GM18867 (cell line): ENCODE measurements around the gene FUNDC1.
A peak's percentile ranks its signal among the peaks of the same experiment; 100 is the strongest.
"Not testable (repeated sequence)": the region's sequence is repeated elsewhere in the genome, so short reads cannot be mapped to it uniquely, and the experiment has no call there.

ENCODE experiments used
- ATAC-seq: cut with Tn5 transposase; IDR thresholded peaks from one replicate; pipeline ENCODE4 v1.9.1; 2021; ENCODE audit warnings: mild to moderate bottlenecking, moderate library complexity; ENCODE audit not compliant: unreplicated experiment

FUNDC1 gene, protein sequence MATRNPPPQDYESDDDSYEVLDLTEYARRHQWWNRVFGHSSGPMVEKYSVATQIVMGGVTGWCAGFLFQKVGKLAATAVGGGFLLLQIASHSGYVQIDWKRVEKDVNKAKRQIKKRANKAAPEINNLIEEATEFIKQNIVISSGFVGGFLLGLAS

DNA sequence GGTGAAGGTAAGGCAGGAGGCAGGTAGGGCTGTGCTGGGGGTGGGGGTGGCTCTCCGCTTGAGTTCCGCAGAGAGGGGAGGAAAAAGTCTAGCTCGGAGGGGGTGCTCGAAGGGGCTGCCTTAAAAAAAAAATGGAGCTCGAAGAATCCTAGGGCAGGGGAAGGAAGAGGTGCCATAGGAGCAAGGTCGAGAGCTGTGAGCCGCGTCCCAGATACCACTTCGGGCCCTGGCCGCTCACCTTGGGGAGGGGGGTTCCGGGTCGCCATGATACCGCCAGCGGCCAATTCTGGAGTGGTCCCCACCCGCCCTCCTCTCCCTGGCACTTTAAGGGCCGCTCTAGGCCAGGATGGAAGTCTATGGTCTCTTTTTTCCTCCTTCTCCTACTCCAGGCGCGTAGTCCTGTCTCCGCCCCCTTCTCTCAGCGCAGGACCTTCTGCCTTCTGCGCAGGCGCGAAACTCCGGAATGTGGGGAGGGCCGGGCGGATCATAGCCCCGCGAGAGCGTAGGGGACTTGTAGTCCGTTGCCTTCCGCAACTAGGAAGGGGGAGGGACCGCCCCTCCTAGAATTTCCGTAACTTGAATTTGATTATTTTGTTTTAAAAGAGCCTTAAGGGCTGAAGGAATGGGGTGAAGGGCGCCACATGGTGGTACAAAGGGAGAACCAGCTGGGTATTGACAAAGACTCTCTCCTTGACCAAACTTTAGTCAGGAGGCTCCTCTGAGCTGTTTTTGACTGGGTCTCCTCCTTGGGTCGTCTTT, at the start of gene FUNDC1:
TSS of gene FUNDC1 (minus strand) at position 293 of the 759 bp plus-strand sequence. CDS start at position 266, 27 bp downstream.
- ATAC-seq, result peak; percentile 99

DNA sequence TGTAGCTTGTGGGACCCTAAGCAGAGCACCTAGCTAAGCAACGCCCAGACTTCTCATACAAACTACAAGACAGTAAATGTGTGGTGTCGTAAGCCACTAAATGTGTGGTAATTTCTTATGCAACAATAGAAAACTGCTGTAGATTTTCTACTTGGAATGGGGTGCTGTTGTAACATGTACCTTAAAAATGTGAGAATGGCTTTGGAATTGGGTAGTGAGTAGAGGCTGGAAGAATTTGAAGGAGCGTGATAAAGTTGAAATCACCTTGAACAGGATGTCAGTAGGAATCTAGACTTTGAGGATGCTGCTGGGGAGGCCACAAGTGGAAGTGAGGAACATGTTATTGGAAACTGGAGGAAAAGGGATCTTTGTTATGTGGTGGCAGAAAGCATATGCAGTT, 43.2 kb upstream of the FUNDC1 start:
- ATAC-seq, result no peak

DNA sequence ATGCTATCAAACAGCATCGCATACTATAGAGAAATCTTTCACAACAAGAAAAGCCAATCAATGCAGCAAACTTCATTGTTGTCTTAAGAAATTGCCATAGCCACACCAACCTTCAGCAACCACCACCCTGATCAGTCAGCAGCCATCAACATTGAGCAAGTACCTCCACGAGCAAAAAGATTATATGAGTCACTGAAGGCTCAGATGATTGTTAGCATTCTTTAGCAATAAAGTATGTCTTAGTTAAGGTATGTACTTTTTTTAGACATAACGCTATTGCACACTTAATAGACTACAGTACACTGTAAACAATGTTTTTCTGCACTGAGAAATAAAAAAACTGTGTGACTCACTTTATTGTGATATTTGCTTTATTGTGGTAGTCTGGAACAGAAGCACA, 37.8 kb upstream of the FUNDC1 start:
- ATAC-seq, result no peak

DNA sequence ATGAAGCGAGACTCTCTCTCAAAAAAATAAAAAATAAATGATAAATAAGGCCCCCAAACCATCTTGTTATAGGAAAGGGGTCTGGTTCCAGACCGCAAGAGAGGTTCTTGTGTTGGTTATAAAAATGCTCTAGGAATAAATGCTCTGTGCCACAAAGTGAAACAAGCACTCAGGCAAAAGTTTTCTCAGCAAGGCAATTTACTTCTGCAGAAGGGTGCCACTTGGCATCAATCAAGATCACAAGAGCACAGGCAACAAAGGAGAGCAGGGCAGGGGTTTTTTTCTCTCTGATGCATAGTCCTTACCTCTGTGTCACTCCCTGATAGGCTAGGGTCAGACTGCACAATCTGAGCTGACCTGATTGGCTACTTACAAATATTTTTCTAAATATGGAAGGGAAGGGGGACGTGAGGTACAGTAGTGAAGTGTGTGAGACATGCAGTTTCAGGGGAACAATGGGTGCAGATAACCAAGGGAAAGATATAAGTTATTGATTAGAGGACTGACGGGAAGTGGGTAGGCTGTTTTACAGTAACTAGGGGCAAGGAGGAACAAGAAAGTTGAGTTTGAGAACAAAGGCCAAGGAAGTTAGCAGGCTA, 29.8 kb upstream of the FUNDC1 start:
- ATAC-seq, result no peak

DNA sequence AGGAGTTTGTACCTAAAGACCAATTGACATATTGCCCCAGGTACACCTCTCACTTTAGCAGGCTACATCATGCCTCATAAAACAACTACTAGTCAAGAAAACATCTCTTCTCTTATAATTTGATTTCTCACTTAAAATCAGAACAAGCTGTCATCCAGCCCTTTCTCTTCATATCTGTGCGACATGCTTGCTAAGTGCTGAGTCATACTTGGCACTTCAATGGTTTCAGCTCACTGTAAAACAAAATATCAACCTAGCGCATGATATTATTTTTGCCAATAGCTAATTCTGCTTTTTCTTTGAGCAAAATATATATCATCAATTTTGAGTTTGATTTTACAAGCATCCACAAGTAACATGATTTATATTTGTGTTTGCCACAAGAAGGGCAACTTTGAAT, 27.9 kb upstream of the FUNDC1 start:
- ATAC-seq, result peak; percentile 66

DNA sequence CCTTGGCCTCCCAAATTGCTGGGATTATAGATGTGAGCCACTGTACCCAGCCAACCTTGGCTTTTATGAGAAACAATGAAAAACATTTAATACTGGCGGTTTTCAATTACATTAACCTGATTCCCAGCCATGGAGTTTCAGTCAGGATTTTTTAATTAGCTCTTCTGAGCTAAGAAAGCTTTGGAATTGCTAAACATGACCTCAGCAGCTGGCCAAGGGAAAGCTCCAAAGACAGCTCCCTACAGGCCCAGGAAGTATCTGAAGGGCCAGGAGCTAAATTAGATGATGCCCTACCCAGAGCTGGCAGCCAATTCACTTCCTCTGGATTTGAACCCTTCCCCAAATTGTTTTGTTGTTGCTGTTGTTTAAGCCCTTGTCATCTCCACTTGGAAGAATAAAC, 26.5 kb upstream of the FUNDC1 start:
- no peak for ATAC-seq

DNA sequence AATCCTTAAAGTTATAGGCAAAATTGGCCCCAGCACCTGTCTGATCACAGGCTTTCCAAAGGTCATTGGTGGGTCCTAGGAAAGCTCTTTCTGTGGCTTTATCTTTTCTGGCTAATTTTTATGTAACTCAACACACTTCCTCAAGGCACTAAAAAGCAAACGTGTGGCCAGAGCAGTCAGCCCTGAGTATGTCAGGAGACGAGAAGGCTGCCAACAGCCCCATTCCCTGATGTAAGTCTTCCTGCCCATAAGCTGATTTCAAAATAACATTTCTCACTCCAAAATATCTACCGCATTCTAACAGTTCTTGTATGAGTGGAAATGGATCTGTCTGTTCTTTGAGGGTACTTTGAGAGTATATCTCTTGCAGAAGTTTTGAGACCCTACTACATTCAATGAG, 25.5 kb upstream of the FUNDC1 start:
- ATAC-seq, result no peak

DNA sequence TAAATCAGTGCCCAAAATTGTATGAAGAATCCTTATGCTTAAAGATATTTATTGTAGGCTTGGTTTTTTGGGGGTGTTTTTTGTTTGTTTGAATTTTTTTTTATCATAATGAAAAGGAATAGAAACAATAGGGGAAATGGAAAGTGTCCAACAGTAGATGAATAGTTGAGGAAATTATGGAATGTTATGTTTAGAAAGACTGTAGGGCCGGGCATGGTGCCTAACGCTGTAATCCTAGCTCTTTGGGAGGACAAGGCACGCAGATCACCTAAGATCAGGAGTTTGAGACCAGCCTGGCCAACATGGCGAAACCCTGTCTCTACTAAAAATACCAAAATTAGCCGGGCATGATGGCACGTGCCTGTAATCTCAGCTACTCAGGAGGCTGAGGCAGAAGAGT, 19.2 kb upstream of the FUNDC1 start:
- not testable (repeated sequence) for ATAC-seq

DNA sequence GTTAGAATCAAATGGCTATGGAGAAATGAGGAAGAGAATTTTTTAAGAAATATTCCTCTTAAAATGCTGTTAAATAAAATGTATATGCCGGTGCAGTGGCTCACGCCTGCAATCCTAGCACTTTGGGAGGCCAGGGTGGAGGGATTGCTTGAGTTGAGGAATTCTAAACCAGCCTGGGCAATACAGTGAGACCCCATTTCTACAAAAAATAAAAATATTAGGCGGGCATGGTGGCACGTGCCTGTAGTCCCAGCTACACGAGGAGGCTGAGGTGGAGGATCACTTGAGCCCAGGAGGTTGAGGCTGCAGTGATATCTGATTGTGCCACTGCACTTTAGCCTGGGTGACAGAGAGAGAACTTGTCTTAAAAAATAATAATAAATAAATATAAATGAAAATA, 7.9 kb upstream of the FUNDC1 start:
- no peak for ATAC-seq

DNA sequence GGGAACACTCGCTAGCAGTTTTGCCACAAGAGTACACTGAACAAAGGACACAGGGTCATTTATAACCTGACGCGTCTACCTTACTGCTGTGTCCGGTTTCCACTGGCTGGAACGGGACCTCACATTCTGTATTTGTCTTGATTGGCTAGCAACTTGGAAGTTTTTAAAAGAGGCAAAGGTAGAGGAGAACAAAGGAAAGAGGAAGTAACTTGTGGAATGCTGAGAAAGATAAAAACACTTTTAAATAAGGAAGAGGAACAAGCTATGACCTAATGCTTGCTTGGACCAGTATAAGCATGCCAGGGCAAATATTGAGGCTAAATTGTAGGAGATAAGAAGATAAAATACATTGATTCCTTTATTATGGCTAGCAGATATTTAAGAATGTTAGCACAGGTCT, 2.8 kb upstream of the FUNDC1 start:
- not testable (repeated sequence) for ATAC-seq

DNA sequence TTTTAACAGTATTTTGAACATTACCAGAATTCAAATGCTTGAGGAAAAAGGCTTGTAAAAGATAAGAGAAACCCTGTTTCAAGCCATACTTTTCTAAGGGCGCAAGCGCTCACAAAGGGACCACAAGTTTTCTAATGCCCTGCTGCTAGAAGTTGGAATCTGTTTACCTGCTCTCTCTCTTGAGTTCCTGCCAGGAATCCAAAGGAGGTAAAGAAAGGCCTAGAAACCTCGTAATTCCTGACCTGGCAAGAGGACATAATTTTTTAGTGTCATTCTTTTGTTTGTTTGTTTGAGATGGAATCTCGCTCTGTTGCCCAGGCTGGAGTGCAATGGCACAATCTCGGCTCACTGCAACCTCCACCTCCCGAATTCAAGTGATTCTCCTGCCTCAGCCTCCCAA, 1.4 kb upstream of the FUNDC1 start:
- no peak for ATAC-seq

DNA sequence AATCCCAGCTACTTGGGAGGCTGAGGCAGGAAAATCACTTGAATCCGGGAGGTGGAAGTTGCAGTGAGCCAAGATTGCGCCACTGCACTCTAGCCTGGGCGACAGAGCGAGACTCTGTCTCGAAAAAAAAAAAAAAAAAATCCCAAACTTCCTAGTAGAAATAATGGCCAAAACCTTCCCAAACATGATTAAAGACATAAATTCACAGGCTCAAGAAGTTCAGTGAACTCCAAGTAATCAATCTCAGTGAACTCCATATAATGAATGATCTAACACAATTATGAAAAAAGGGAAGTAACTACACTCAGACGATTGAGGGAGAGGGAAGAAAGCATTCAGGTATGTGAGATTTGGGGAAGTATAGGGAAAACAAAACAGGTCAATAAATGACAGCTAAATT, 6.5 kb downstream of the FUNDC1 start:
- ATAC-seq, result no peak

DNA sequence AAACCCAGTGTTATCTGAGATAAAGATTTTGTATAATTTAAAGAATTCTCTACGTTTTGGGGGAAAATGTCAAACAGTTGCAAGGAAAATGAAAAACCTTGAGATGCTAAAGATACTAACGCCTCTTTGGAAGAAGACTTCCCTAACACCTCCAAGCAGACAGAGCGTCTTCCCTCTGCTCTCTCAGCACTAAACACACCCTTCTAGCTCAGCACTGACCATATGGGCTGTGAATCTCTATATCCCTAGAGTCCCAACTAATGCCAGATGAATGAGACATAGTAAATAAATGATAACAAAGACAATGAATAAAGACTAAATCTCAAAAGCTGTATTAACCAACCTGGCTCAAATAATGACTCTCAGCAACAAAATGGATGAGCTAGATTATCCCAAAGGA, 13.3 kb downstream of the FUNDC1 start:
- no peak for ATAC-seq

DNA sequence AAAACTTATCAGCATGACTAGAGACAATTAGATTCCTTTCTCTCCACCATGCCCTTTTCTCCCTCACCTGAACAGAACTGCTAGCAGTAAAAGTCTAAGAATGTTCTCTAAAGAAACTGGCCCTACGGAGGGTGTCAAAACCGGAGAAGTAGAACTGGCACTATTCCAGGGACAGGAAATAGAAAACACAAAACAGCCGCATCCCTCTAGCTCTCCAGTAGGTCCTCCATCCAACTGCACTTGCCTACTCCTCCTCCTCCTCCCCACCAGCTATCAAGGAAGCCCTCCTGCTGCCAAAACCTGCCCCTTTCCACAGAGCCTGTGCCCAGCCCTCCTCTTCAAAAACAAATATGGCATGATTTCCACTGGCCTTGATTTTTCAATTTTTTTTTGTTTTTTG, 28.4 kb downstream of the FUNDC1 start:
- no peak for ATAC-seq

DNA sequence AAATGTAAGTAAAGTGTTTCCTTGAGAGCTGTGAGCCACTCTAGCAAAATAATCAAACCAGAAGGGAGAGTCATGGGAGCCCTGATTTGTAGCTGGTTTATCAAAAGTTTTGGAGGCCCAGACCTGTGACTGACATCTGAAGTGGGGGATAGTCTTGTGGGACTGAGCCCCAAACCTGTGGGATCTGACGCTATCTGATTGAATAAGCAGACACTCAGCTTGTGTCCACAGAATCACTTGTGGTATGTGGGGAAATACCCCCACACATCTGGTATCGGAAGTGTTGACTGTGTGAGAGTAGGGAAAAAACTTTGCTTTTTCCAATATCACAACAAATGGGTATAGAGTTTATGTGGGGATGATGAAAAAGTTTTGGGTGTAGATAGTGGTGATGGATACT, 35.4 kb downstream of the FUNDC1 start:
- no peak for ATAC-seq

DNA sequence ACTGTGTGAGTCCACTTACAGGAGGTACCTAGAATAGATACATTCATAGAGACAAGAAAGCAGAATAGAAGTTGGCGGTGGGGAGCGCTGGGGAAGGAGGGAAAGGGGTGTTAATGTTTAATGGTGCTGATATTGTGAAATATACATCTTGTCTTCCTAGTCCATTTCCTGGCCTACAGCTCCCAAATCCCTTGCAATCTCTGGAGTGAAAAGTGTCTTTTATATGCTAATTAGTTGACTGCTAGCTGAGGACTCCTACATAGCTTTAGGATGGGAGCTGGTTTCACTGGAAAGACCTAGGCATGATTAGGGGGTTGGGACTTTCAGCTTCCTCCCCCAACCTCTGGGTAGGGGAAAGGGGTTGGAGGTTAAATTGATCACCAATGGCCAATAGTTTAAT, 36.0 kb downstream of the FUNDC1 start:
- ATAC-seq, result no peak

DNA sequence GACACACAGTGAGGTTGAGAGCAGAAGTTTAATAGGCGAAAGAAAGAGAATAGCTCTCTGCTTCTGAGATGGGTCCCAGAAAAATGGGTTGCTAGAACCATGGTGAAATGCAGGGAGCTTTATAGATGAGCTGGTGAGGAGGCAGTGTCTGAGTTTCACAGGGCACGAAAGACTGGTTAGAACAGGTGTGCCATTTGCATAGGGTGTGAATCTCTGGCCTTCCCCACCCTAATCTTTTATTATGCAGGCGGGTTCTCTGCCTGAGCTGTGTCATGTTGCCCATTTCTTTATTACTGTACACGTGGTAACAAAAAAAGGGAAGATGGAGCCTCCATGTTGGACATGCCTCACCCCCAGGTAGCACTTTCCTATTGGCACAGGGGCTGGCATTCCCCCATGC, 39.1 kb downstream of the FUNDC1 start:
- peak; percentile 56 for ATAC-seq

DNA sequence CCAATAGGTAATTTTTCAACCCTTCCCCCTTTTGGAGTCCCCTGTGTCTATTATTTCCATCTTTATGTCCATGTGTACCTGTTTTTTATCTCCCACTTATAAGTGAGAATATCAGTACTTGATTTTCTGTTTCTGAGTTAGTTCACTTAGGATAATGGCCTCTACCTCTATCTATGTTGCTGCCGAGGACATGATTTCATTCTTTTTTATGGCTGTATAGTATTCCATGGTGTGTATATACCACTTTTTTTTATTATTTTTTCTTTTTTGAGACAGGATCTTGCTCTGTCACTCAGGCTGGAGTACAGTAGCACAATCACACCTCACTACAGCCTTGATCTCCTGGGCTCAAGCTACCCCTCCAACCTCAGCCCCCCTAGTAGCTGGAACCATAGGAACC, 47.6 kb downstream of the FUNDC1 start:
- ATAC-seq, result no peak

DNA sequence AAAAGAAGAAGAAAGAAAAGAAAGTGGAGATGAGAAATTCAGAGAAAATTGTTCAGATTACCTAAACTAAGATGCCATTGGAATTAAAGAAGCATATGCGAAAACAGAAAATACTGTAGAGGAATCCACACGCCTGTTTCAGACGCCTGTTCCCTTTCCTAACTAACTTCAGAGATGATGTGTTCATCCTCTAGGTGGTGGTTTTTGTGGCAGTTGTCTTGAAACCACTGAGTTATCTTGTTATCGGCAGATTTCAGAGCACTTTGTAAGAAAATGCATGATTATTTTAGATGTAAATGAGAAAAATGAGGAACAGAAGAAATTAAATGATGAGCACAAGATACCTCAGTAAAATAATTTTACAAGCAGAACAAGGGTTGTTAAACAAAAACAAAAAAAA, 48.3 kb downstream of the FUNDC1 start:
- ATAC-seq, result no peak

DNA sequence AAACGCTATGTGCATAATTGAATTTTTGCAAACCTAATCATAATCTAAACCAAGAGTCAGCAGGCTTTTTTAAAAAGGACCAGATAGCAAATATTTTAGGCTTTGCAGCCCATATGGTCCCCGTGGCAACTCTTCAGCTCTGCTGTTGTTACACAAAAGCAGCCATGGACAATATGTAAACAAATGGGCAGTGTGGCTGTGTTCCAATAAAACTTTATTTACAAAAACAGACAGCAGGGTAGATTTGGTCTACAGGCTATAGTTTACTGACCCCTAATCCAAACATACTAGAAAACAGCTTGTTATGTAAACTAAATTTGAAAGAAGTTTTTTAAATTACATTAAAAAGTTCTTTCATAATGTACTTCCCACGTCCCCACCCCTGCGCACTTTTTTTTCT, 53.1 kb downstream of the FUNDC1 start:
- no peak for ATAC-seq

DNA sequence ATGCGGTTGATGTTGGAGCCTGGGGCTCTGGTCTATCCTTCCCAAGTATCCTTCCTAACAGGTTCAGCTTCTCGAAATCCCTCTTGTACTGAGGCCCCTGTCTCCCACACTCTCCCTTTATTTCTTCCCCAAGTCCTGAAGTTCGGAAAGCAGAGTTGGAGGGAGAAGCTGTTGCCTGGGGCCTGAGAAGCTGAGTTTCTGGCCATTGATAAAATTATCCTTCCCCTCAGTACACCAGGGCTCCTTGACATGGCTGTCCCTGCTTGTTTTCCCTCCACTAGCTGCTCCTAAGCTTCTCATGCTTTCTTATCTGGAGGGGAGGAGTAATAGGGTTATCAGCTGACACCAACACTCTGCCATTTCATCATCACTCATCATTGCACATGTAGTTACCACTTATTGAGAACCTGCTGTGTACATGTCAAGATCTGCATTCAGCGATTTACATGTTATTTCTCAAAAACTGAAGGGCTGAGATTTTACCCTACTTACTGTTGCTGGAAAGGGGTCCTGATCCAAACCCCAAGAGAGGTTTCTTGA, 58.0 kb downstream of the FUNDC1 start:
- ATAC-seq, result no peak

DNA sequence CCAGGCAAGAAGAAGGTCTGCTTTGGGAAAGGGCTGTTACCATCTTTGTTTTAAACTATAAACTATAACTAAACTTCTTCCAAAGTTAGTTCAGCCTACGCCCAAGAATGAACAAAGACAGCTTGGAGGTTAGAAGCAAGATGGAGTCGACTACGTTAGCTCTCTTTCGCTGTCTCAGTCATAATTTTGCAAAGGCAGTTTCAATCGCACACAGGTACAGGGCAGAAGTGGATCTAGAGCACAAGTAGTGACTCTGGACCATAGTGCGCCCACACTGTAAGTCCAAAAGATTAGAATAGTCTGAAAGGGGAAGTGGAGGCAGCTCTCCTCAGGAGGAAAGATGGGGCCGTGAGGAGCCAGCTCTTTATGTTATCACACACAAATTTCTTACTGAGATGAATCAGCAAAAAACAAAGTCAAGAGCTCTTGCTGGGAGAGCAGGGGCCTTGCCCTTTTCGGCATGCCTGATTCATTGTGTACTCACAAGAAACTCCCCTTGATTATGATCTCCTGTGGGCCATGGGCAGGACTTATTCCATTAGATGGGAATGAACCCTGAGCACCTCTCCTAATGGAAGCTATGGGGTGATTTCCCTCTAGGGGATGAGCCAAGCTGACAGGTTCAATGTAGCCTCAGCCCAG, 58.6 kb downstream of the FUNDC1 start:
- no peak for ATAC-seq
